Body of pancreas (tissue), 4 donors: ENCODE results near the gene KIFAP3. TPM values are rescaled to one million over a fixed set of nuclear protein-coding genes. Genes with fewer than 3 reads are reported as not detected.

ENCODE experiments used
- ATAC-seq: fragments of 150-250 bp; one replicate; pipeline ENCODE4 v1.9.1; 2016
- DNase-seq, 4 donors: peaks; one replicate each; pipeline ENCODE4 v3.0.0-alpha.2; 2019
- H3K27ac ChIP-seq, 4 donors: fragments of 200-600 bp; sonication (generic); 1 replicate in 3 of 4; 2 replicates in 1 of 4; pipeline versions ENCODE4 v1.5.1 to v1.6.1; 2016 to 2019; ENCODE audit warnings: mild to moderate bottlenecking in 1 of 4, mixed read lengths in 1 of 4, moderate library complexity in 1 of 4
- H3K27me3 ChIP-seq, 2 donors: fragments of 200-600 bp; sonication (generic); one replicate each; pipeline ENCODE4 v1.6.0; 2016; ENCODE audit warnings: mild to moderate bottlenecking in 1 of 2
- H3K36me3 ChIP-seq, 2 donors: fragments of 200-600 bp; sonication (generic); replicated peaks in 1 of 2; 2 replicates each; pipeline ENCODE4 v1.5.1; 2016; ENCODE audit warnings: low read depth in 2 of 2; ENCODE audit not compliant: insufficient read depth in 1 of 2
- H3K4me1 ChIP-seq: fragments of 200-600 bp; sonication (generic); one replicate; pipeline ENCODE4 v1.6.0; 2016
- H3K4me3 ChIP-seq, 2 donors: fragments of 200-600 bp; sonication (generic); 1 replicate in 1 of 2; 2 replicates in 1 of 2; pipeline ENCODE4 v1.5.1; 2016 to 2019
- H3K9me3 ChIP-seq, 3 donors: fragments of 200-600 bp; sonication (generic); 1 replicate in 2 of 3; 2 replicates in 1 of 3; pipeline ENCODE4 v1.5.1; 2016
- CTCF ChIP-seq, 7 experiments: fragments of 450-650 bp in 4 of 7; fragments of 200-600 bp in 3 of 7; sonication (generic) in 3 of 7; IDR thresholded peaks; one replicate each; pipeline ENCODE4 v1.5.1; 2016 to 2019; ENCODE audit warnings: antibody characterized with exemption in 7 of 7
- POLR2A ChIP-seq, 3 donors: fragments of 450-650 bp; IDR thresholded peaks; one replicate each; pipeline ENCODE4 v1.6.1; 2016; ENCODE audit warnings: antibody characterized with exemption in 3 of 3, mild to moderate bottlenecking in 2 of 3
- WGBS, 2 donors: methylation state at CpG; one replicate each; pipeline ENCODE4 v1.1.5; 2017; 5-methylcytosine and 5-hydroxymethylcytosine counted together
- intact Hi-C: fragments of 100-400 bp; cut with DNase I; formaldehyde crosslinking; loops from one replicate; pipeline ENCODE4 v1.15.1; 2023
- total RNA-seq, 2 donors: library from RNA; depleted of rRNA; stranded (reverse); fragments of >200 nt; gene quantifications; one replicate each; pipeline ENCODE4 v1.1.0, GENCODE V29; 2016

The KIFAP3 gene
- total RNA-seq, 2 donors from 2014 or later, result 9.6 to 16.9 TPM

DNA sequence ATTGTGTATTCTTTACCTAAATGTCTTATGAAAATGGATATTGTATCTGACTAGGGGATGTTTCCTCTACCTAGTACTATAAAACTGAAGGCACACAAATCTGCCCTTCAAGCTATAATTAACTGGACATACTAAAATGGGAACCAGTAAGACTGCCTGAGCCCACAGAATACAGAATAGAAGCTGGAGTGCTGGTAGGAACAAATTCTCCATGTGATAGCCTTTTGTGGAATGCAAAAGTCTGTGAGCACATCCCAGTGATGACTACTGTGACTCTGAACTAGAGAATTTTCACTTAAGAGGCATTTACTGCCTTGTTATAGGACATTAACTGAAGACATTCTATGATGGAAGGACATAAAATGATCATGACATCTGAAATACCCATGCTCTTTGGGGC lies 30.3 kb downstream of the KIFAP3 start:
- Histone ChIP-seq H3K4me3 (no peak overlapping the region), H3K9me3 (no peaks in the 10 kb centered on the region), H3K36me3 (no peaks in the 10 kb centered on the region), H3K4me1 (no peaks in the 10 kb centered on the region), H3K27me3 (no peaks in the 10 kb centered on the region), H3K27ac (no peak overlapping the region)
- TF ChIP-seq POLR2A (IDR thresholded peaks at IDR 0.05) (no peak), CTCF (IDR thresholded peaks at IDR 0.05) (no peak)
- intact Hi-C loops, result no loop called here
- ATAC-seq (no peak), DNase-seq (no peak)

GRCh38 chr1:170041423-170042192 lies 32.9 kb downstream of the KIFAP3 start:
- ATAC-seq (no peak), DNase-seq (no peak)
- Histone ChIP-seq H3K27me3 (no peaks in the 10 kb centered on the region), H3K27ac (peak overlapping the region in 1 of 4 donors; percentile 19), H3K4me1 (no peaks in the 10 kb centered on the region), H3K9me3 (no peaks in the 10 kb centered on the region), H3K4me3 (no peak overlapping the region), H3K36me3 (peaks cover 0 to 2% of the 10 kb centered on the region in 2 donors)
- TF ChIP-seq CTCF (IDR thresholded peaks at IDR 0.05) (no peak), POLR2A (IDR thresholded peaks at IDR 0.05) (no peak)
- intact Hi-C loops, result no loop called here
- WGBS, 2 donors, result 86 to 89% methylated on average over 13 to 14 of the region's 14 CpGs

GRCh38 chr1:170032531-170033280 lies 41.8 kb downstream of the KIFAP3 start:
- intact Hi-C loops, result no loop called here
- DNase-seq (no peak), ATAC-seq (no peak)
- no peaks in the 10 kb centered on the region for H3K27me3 ChIP-seq
- TF ChIP-seq CTCF (IDR thresholded peaks at IDR 0.05), result no peak
- no peak for TF ChIP-seq POLR2A (IDR thresholded peaks at IDR 0.05)
- no peak overlapping the region for H3K27ac ChIP-seq
- H3K36me3 ChIP-seq, result peaks cover 0 to 2% of the 10 kb centered on the region in 2 donors
- H3K9me3 ChIP-seq, result no peaks in the 10 kb centered on the region
- H3K4me3 ChIP-seq, result no peak overlapping the region
- 75 to 89% methylated on average over 2 of the region's 2 CpGs for WGBS, 2 donors
- no peaks in the 10 kb centered on the region for H3K4me1 ChIP-seq

GRCh38 chr1:170030212-170030611 lies 44.3 kb downstream of the KIFAP3 start:
- TF ChIP-seq CTCF (IDR thresholded peaks at IDR 0.05) (no peak), POLR2A (IDR thresholded peaks at IDR 0.05) (no peak)
- Histone ChIP-seq H3K4me1 (no peaks in the 10 kb centered on the region), H3K9me3 (no peaks in the 10 kb centered on the region), H3K36me3 (no peaks in the 10 kb centered on the region), H3K4me3 (no peak overlapping the region), H3K27ac (no peak overlapping the region), H3K27me3 (no peaks in the 10 kb centered on the region)
- no peak for DNase-seq
- intact Hi-C loops, result no loop called here
- WGBS, 2 donors, result 98 to 100% methylated on average over 1 of the region's 1 CpG
- ATAC-seq, result no peak
